Psoas muscle (tissue), 8 donors: Measurements from ENCODE around the gene PRSS33. TPM values are rescaled to one million over a fixed set of nuclear protein-coding genes. Genes with fewer than 3 reads are reported as not detected.

Source experiments
- ATAC-seq, 4 donors: fragments of 200-7000 bp; cut with Tn5 transposase; one replicate each; pipeline ENCODE4 v1.9.1; 2020; ENCODE audit warnings: moderate library complexity in 3 of 4, mild to moderate bottlenecking in 2 of 4
- DNase-seq, 2 donors: peaks; one replicate each; pipeline ENCODE4 v3.0.0-alpha.2; 2020
- H3K27ac ChIP-seq: fragments of 200-600 bp; one replicate; pipeline ENCODE4 v1.8.0; 2022
- H3K27me3 ChIP-seq, 3 donors: fragments of 200-600 bp in 1 of 3; one replicate each; pipeline versions ENCODE4 v1.6.1 to v1.8.0; 2013 to 2022; ENCODE audit warnings: low read length in 2 of 3, mild to moderate bottlenecking in 2 of 3, moderate library complexity in 1 of 3; ENCODE audit not compliant: insufficient read depth in 3 of 3
- H3K36me3 ChIP-seq, 2 donors: fragments of 200-600 bp in 1 of 2; one replicate each; pipeline versions ENCODE4 v1.6.1 to v1.8.0; 2013 to 2022; ENCODE audit warnings: low read depth in 1 of 2, mild to moderate bottlenecking in 1 of 2, moderate library complexity in 1 of 2; ENCODE audit not compliant: insufficient read depth in 1 of 2
- H3K4me1 ChIP-seq: fragments of 200-600 bp; one replicate; pipeline ENCODE4 v1.8.0; 2022
- H3K4me3 ChIP-seq: fragments of 200-600 bp; one replicate; pipeline ENCODE4 v1.8.0; 2022; ENCODE audit warnings: mild to moderate bottlenecking
- H3K9me3 ChIP-seq: fragments of 200-600 bp; one replicate; pipeline ENCODE4 v1.8.0; 2022
- CTCF ChIP-seq: fragments of 200-600 bp; IDR thresholded peaks from one replicate; pipeline ENCODE4 v1.8.0; 2022; ENCODE audit warnings: antibody characterized with exemption
- WGBS, 3 donors: extraction: QIAGEN DNeasy Blood & Tissue Kit; methylation state at CpG; one replicate each; pipeline versions ENCODE4 v1.1.6 to v1.1.7; 2013; 5-methylcytosine and 5-hydroxymethylcytosine counted together
- intact Hi-C, 2 donors: fragments of 100-400 bp; cut with DNase I; formaldehyde crosslinking; loops; one replicate each; pipeline versions ENCODE4 v1.11.0 to v1.14.2; 2022
- polyA plus RNA-seq, 3 donors: library from polyadenylated mRNA; stranded (reverse); fragments of 200-250 nt; gene quantifications; one replicate each; pipeline ENCODE4 v1.2.3, GENCODE V29; 2013
- total RNA-seq, 4 donors: library from RNA; stranded (reverse); fragmentation: NEBNext Ultra II Directional in 2 of 4; extraction: Animal tissue kit (Norgen Biotek cat#: 25700) in 2 of 4; gene quantifications; one replicate each; pipeline versions ENCODE4 v1.2.1 to v1.2.4, GENCODE V29; 2021 to 2023
- donor health status: healthy with polysubstance abuse.
- donor health status: DM: no; HTN: no; CAD: no; lungs with moderate emphysema.
- donor health status: Bipolar disorder and iron deficiency.
- donor health status: healthy.
- donor health status: DM: yes; HTN: yes; CAD: no.
- donor health status: DM: no; HTN: no; CAD: no.
- donor health status: DM: no; HTN: no; CAD: no.
- donor health status: DM: yes; HTN: yes; CAD: no.

Gene PRSS33
- total and polyA plus RNA-seq, 7 donors, result not detected

GRCh38 chr16:2826591-2827373 lies 39.4 kb upstream of the PRSS33 start:
- Histone ChIP-seq H3K27me3 (peaks cover 0 to 22% (median 3%) of the 10 kb centered on the region in 3 donors), H3K36me3 (no peaks in the 10 kb centered on the region), H3K4me3 (no peak overlapping the region), H3K9me3 (no peaks in the 10 kb centered on the region), H3K27ac (no peak overlapping the region), H3K4me1 (no peaks in the 10 kb centered on the region)
- intact Hi-C loops, result no loop called here
- no peak for TF ChIP-seq CTCF
- ATAC-seq (no peak), DNase-seq (peak in 1 of 2 donors; percentile 21)
- 59 to 65% (median 63%) methylated on average over 18 to 19 of the region's 19 CpGs for WGBS, 3 donors

GRCh38 chr16:2825906-2826305 lies 38.5 kb upstream of the PRSS33 start:
- Histone ChIP-seq H3K27ac (no peak overlapping the region), H3K4me3 (no peak overlapping the region), H3K36me3 (no peaks in the 10 kb centered on the region), H3K27me3 (peaks cover 0 to 17% (median 3%) of the 10 kb centered on the region in 3 donors), H3K4me1 (no peaks in the 10 kb centered on the region), H3K9me3 (no peaks in the 10 kb centered on the region)
- intact Hi-C loops, result no loop called here
- TF ChIP-seq CTCF, result no peak
- WGBS, 3 donors, result 53 to 65% (median 63%) methylated on average over 11 of the region's 11 CpGs
- ATAC-seq (no peak), DNase-seq (peak in 1 of 2 donors; percentile 30)

- WGBS, 3 donors, result 76 to 79% (median 78%) methylated on average over 26 of the region's 26 CpGs
- ATAC-seq (no peak), DNase-seq (peak in 1 of 2 donors; percentile 46)
- Histone ChIP-seq H3K9me3 (no peaks in the 10 kb centered on the region), H3K36me3 (no peaks in the 10 kb centered on the region), H3K4me1 (no peaks in the 10 kb centered on the region), H3K4me3 (no peak overlapping the region), H3K27ac (no peak overlapping the region), H3K27me3 (peaks cover 0 to 11% (median 5%) of the 10 kb centered on the region in 3 donors)
- intact Hi-C loops, result no loop called here
- TF ChIP-seq CTCF, result no peak
Observed at GRCh38 chr16:2825049-2825742, 37.8 kb upstream of the PRSS33 start.

- peaks cover 0 to 5% (median 5%) of the 10 kb centered on the region in 3 donors for H3K27me3 ChIP-seq
- no peaks in the 10 kb centered on the region for H3K9me3 ChIP-seq
- intact Hi-C loops, result no loop called here
- no peak for TF ChIP-seq CTCF
- H3K4me1 ChIP-seq, result no peaks in the 10 kb centered on the region
- no peak for ATAC-seq
- H3K4me3 ChIP-seq, result no peak overlapping the region
- WGBS, 3 donors, result 68 to 74% (median 70%) methylated on average over 10 of the region's 10 CpGs
- no peak overlapping the region for H3K27ac ChIP-seq
- no peaks in the 10 kb centered on the region for H3K36me3 ChIP-seq
- peak in 1 of 2 donors; percentile 40 for DNase-seq
Observed at GRCh38 chr16:2824626-2825025, 37.3 kb upstream of the PRSS33 start.
